Measurements from ENCODE around the gene MASP1. TPM values are rescaled to one million over a fixed set of nuclear protein-coding genes. Genes with fewer than 3 reads are reported as not detected.

The MASP1 gene
- total and polyA plus RNA-seq, 2 donors (not counting 1 experiment from before 2014, with no cell fraction given): not detected

- Histone ChIP-seq H4K20me1 (ENCODE audit: control insufficient read depth, insufficient read depth, low read length, poor library complexity, severe bottlenecking) (no peaks in the 10 kb centered on the region), H3K4me3 (ENCODE audit: control extremely low read depth in 1 of 5, extremely low read depth in 1 of 5, insufficient read depth in 1 of 5, low read depth in 2 of 5, low read length in 4 of 5) (no peak overlapping the region), H3K4me2 (replicated peaks; ENCODE audit: low read depth, low read length, poor library complexity, severe bottlenecking) (no peak overlapping the region), H3K36me3 (replicated peaks in 1 of 2; ENCODE audit: control extremely low read depth in 1 of 2, control insufficient read depth in 1 of 2, extremely low read depth in 1 of 2, insufficient read depth in 2 of 2, low read length in 1 of 2) (no peaks in the 10 kb centered on the region), H3K4me1 (ENCODE audit: control insufficient read depth in 2 of 2, insufficient read depth in 2 of 2, low read length in 2 of 2) (no peaks in the 10 kb centered on the region), H3K79me2 (ENCODE audit: control insufficient read depth, insufficient read depth, low read length) (no peaks in the 10 kb centered on the region), H3K9ac (ENCODE audit: low read length) (no peak overlapping the region), H2AFZ (ENCODE audit: insufficient read depth, low read depth, low read length, poor library complexity, severe bottlenecking) (no peak overlapping the region), H3K27me3 (replicated peaks in 1 of 4; ENCODE audit: control extremely low read depth in 1 of 4, control insufficient read depth in 3 of 4, insufficient read depth in 4 of 4, low read length in 3 of 4) (peaks cover 0 to 5% (median 2%) of the 10 kb centered on the region in 4 experiments), H3K9me3 (ENCODE audit: control extremely low read depth in 1 of 3, control insufficient read depth in 2 of 3, insufficient read depth in 1 of 3, low read length in 2 of 3) (peaks cover 0 to 2% (median 0%) of the 10 kb centered on the region in 3 donors), H3K27ac (ENCODE audit: low read length in 2 of 2) (no peak overlapping the region)
- ATAC-seq (ENCODE audit: low read depth) (no peak), DNase-seq (no peak)
- Mint-ChIP-seq H3K27ac (no peak overlapping the region), H3K9me3 (ENCODE audit: insufficient read depth) (no peaks in the 10 kb centered on the region), H3K27me3 (peaks cover 44% of the 10 kb centered on the region), H3K4me3 (no peak overlapping the region), H3K4me1 (no peaks in the 10 kb centered on the region)
- TF ChIP-seq CTCF (IDR thresholded peaks at IDR 0.05) (no peak), EZH2 (IDR thresholded peaks at IDR 0.05; ENCODE audit: borderline replicate concordance, insufficient read depth, low read depth, low read length, poor library complexity, severe bottlenecking) (no peak)
- intact Hi-C loops (cut with micrococcal nuclease): no loop called here
- CTCF ChIA-PET: interaction anchor here (1.8 kb wide), 1 partner anchor 31 kb away, joined by 4 read pairs; no protein-coding TSS in a partner anchor
- WGBS (ENCODE audit: insufficient coverage): 77% methylated on average over 5 of the region's 8 CpGs
- POLR2A ChIA-PET: interaction anchor here (0.6 kb wide), 2 partner anchors 23 to 1797 kb away, joined by 3 to 6 read pairs; no protein-coding TSS in a partner anchor
Observed at GRCh38 chr3:187288131-187288854, 3.2 kb downstream of the MASP1 start.

GRCh38 chr3:187287256-187287655 is 4.3 kb downstream of the MASP1 start:
- Histone ChIP-seq H3K9ac (ENCODE audit: low read length) (no peak overlapping the region), H3K4me1 (ENCODE audit: control insufficient read depth in 2 of 2, insufficient read depth in 2 of 2, low read length in 2 of 2) (no peaks in the 10 kb centered on the region), H3K79me2 (ENCODE audit: control insufficient read depth, insufficient read depth, low read length) (no peaks in the 10 kb centered on the region), H4K20me1 (ENCODE audit: control insufficient read depth, insufficient read depth, low read length, poor library complexity, severe bottlenecking) (no peaks in the 10 kb centered on the region), H3K36me3 (replicated peaks in 1 of 2; ENCODE audit: control extremely low read depth in 1 of 2, control insufficient read depth in 1 of 2, extremely low read depth in 1 of 2, insufficient read depth in 2 of 2, low read length in 1 of 2) (no peaks in the 10 kb centered on the region), H2AFZ (ENCODE audit: insufficient read depth, low read depth, low read length, poor library complexity, severe bottlenecking) (no peak overlapping the region), H3K27ac (ENCODE audit: low read length in 2 of 2) (no peak overlapping the region), H3K4me2 (replicated peaks; ENCODE audit: low read depth, low read length, poor library complexity, severe bottlenecking) (no peak overlapping the region), H3K4me3 (ENCODE audit: control extremely low read depth in 1 of 5, extremely low read depth in 1 of 5, insufficient read depth in 1 of 5, low read depth in 2 of 5, low read length in 4 of 5) (no peak overlapping the region), H3K9me3 (ENCODE audit: control extremely low read depth in 1 of 3, control insufficient read depth in 2 of 3, insufficient read depth in 1 of 3, low read length in 2 of 3) (peaks cover 0 to 2% (median 0%) of the 10 kb centered on the region in 3 donors), H3K27me3 (replicated peaks in 1 of 4; ENCODE audit: control extremely low read depth in 1 of 4, control insufficient read depth in 3 of 4, insufficient read depth in 4 of 4, low read length in 3 of 4) (peaks cover 0 to 5% (median 2%) of the 10 kb centered on the region in 4 experiments)
- Mint-ChIP-seq H3K27me3 (peaks cover 39% of the 10 kb centered on the region), H3K9me3 (ENCODE audit: insufficient read depth) (no peaks in the 10 kb centered on the region), H3K27ac (no peak overlapping the region), H3K4me3 (no peak overlapping the region), H3K4me1 (no peaks in the 10 kb centered on the region)
- intact Hi-C loops (cut with micrococcal nuclease): no loop called here
- no peak for DNase-seq
- no CpG with 5 or more reads among the region's 1 CpG for WGBS (ENCODE audit: insufficient coverage)
- POLR2A ChIA-PET: no interaction called here
- no peak for TF ChIP-seq CTCF (IDR thresholded peaks at IDR 0.05)
- no peak for TF ChIP-seq EZH2 (IDR thresholded peaks at IDR 0.05; ENCODE audit: borderline replicate concordance, insufficient read depth, low read depth, low read length, poor library complexity, severe bottlenecking)
- CTCF ChIA-PET: no interaction called here
- no peak for ATAC-seq (ENCODE audit: low read depth)

Data from B cell (primary cell).